ENCODE measurements around the gene SZT2. TPM values are rescaled to one million over a fixed set of nuclear protein-coding genes. Genes with fewer than 3 reads are reported as not detected.

The SZT2 gene
- total RNA-seq, 1 experiment from 2014 or later = 28.4 TPM

DNA sequence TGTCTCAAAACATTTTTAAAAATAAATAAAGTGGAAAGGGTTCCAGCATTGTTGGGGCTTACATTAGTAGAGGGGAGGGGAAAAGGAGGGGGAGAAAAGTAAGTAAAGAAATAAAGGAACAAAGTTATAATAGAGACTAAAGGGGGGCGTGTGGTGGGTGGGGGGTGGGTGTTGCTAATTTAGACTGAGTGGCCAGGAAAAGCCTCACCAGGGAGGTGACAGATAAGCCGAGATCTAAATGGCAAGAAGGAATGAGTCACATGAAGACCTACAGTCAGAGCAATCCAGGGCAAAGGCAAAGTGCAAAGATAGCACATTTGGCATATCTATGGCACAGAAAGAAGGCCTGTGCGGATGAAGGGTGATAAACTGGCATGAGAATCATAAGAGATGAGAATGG is 44.6 kb upstream of the SZT2 start (continued):
- TF ChIP-seq, protein P1, sequence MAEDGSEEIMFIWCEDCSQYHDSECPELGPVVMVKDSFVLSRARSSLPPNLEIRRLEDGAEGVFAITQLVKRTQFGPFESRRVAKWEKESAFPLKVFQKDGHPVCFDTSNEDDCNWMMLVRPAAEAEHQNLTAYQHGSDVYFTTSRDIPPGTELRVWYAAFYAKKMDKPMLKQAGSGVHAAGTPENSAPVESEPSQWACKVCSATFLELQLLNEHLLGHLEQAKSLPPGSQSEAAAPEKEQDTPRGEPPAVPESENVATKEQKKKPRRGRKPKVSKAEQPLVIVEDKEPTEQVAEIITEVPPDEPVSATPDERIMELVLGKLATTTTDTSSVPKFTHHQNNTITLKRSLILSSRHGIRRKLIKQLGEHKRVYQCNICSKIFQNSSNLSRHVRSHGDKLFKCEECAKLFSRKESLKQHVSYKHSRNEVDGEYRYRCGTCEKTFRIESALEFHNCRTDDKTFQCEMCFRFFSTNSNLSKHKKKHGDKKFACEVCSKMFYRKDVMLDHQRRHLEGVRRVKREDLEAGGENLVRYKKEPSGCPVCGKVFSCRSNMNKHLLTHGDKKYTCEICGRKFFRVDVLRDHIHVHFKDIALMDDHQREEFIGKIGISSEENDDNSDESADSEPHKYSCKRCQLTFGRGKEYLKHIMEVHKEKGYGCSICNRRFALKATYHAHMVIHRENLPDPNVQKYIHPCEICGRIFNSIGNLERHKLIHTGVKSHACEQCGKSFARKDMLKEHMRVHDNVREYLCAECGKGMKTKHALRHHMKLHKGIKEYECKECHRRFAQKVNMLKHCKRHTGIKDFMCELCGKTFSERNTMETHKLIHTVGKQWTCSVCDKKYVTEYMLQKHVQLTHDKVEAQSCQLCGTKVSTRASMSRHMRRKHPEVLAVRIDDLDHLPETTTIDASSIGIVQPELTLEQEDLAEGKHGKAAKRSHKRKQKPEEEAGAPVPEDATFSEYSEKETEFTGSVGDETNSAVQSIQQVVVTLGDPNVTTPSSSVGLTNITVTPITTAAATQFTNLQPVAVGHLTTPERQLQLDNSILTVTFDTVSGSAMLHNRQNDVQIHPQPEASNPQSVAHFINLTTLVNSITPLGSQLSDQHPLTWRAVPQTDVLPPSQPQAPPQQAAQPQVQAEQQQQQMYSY (CRISPR knock-in tag; IDR thresholded peaks at IDR 0.05) = no peak

DNA sequence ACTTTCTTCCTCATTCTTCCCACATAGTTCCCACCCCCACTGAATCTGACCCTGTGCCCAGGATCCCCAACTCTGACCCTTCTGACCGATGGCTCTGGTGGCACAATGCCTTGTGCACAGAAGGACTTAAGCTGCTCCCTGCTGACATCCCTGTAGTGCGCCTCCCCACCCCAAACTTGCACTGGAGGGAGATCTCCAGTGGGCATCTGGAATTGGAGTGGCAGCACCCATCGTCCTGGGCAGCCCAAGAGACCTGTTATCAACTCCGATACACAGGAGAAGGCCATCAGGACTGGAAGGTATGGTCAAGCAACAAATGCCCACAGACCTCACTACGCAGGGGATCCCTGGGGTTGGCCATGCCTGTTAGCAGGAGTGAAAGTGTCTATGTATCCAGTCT is 43.1 kb upstream of the SZT2 start:
- H3K27me3 Mint-ChIP-seq (ENCODE audit: low read depth) = peaks cover 16% of the 10 kb centered on the region
- no peak overlapping the region for H3K27ac Mint-ChIP-seq
- CTCF ChIA-PET = interaction anchor here (1.1 kb wide), 1 partner anchor 108 kb away, joined by 4 read pairs; no protein-coding TSS in a partner anchor
- DNase-seq (ENCODE audit: low spot score) (no peak), ATAC-seq (no peak)
- no peak overlapping the region for H3K4me3 Mint-ChIP-seq
- H3K4me1 Mint-ChIP-seq = peaks cover 22% of the 10 kb centered on the region
- H3K9me3 Mint-ChIP-seq = no peaks in the 10 kb centered on the region
- H3K36me3 Mint-ChIP-seq = no peaks in the 10 kb centered on the region
- POLR2A ChIA-PET = no interaction called here
- TF ChIP-seq, protein P2, sequence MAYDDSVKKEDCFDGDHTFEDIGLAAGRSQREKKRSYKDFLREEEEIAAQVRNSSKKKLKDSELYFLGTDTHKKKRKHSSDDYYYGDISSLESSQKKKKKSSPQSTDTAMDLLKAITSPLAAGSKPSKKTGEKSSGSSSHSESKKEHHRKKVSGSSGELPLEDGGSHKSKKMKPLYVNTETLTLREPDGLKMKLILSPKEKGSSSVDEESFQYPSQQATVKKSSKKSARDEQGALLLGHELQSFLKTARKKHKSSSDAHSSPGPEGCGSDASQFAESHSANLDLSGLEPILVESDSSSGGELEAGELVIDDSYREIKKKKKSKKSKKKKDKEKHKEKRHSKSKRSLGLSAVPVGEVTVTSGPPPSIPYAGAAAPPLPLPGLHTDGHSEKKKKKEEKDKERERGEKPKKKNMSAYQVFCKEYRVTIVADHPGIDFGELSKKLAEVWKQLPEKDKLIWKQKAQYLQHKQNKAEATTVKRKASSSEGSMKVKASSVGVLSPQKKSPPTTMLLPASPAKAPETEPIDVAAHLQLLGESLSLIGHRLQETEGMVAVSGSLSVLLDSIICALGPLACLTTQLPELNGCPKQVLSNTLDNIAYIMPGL (CRISPR knock-in tag; IDR thresholded peaks at IDR 0.05) = no peak
- TF ChIP-seq ZNF396 (CRISPR knock-in tag; IDR thresholded peaks at IDR 0.05; ENCODE audit: borderline replicate concordance) (no peak), SP1 (CRISPR knock-in tag; conservative IDR thresholded peaks at IDR 0.05) (no peak), FOXJ3 (CRISPR knock-in tag; IDR thresholded peaks at IDR 0.05; ENCODE audit: borderline replicate concordance) (no peak), NFYB (CRISPR knock-in tag; conservative IDR thresholded peaks at IDR 0.05; ENCODE audit: low read depth) (no peak), NFE2L1 (CRISPR knock-in tag; IDR thresholded peaks at IDR 0.05) (no peak), TP53 (CRISPR knock-in tag; IDR thresholded peaks at IDR 0.05) (no peak)
- TF ChIP-seq, protein P3, sequence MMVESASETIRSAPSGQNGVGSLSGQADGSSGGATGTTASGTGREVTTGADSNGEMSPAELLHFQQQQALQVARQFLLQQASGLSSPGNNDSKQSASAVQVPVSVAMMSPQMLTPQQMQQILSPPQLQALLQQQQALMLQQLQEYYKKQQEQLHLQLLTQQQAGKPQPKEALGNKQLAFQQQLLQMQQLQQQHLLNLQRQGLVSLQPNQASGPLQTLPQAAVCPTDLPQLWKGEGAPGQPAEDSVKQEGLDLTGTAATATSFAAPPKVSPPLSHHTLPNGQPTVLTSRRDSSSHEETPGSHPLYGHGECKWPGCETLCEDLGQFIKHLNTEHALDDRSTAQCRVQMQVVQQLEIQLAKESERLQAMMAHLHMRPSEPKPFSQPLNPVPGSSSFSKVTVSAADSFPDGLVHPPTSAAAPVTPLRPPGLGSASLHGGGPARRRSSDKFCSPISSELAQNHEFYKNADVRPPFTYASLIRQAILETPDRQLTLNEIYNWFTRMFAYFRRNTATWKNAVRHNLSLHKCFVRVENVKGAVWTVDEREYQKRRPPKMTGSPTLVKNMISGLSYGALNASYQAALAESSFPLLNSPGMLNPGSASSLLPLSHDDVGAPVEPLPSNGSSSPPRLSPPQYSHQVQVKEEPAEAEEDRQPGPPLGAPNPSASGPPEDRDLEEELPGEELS (CRISPR knock-in tag; IDR thresholded peaks at IDR 0.05) = no peak

DNA sequence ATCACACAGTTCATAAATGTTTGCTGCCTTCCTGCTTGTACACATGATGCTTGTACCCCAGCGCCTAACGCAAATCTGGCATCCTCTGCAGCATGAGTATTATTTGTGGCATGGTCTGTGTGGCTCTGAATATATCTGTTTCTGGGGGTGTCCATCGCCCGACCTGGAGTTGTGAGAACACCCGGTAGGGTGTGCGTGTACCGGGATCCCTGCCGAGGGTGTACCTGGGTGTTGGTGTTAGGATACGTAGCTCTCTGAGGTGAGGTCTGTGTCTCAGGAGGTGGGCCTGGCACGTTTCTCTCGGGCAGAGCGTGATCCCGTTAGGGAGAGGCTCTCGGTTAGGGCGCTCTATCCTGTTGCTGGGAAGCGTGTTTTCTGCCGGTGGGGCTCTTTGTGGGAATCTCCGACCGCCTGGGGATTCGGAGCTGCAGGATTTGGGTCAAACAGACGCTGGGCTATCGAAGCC is 41.3 kb upstream of the SZT2 start:
- peak overlapping the region; percentile 0; the same call in 1 of the 2 replicates for H3K27ac Mint-ChIP-seq
- CTCF ChIA-PET = interaction anchor here (0.9 to 2.9 kb wide), 4 partner anchors 10 to 435 kb away, joined by 3 to 22 read pairs (median 8); partner anchors contain the start of genes C1orf210 and CDC20
- H3K4me1 Mint-ChIP-seq = peaks cover 28% of the 10 kb centered on the region

More for the DNA sequence above, 41.3 kb upstream of the SZT2 start:
- H3K36me3 Mint-ChIP-seq = no peaks in the 10 kb centered on the region
- peaks cover 16% of the 10 kb centered on the region for H3K27me3 Mint-ChIP-seq (ENCODE audit: low read depth)
- peak; percentile 7 for ATAC-seq
- peak overlapping the region; percentile 68 for H3K4me3 Mint-ChIP-seq
- POLR2A ChIA-PET = interaction anchor here (0.8 to 1.8 kb wide), 7 partner anchors 10 to 502 kb away, joined by 3 to 21 read pairs (median 4); partner anchors contain the start of genes CDC20, ELOVL1, TMEM125 and ZNF691
- no peak for DNase-seq (ENCODE audit: low spot score)
- TF ChIP-seq NFYB (CRISPR knock-in tag; conservative IDR thresholded peaks at IDR 0.05; ENCODE audit: low read depth) = no peak
- TF ChIP-seq, protein P4, sequence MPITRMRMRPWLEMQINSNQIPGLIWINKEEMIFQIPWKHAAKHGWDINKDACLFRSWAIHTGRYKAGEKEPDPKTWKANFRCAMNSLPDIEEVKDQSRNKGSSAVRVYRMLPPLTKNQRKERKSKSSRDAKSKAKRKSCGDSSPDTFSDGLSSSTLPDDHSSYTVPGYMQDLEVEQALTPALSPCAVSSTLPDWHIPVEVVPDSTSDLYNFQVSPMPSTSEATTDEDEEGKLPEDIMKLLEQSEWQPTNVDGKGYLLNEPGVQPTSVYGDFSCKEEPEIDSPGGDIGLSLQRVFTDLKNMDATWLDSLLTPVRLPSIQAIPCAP (CRISPR knock-in tag; IDR thresholded peaks at IDR 0.05) = 0 out of 2 replicates have a peak, but pooled peaks have one; percentile 37
- no peaks in the 10 kb centered on the region for H3K9me3 Mint-ChIP-seq

Data from WTC11 (cell line).